T-helper 1 cell treated with Interleukin-12 subunit alpha and Interleukin-12 subunit beta and Interleukin-4 antibody, amounts not matched to agents 30 ng/mL and 1 ng/mL, for 36 hours (primary cell): ENCODE data around the gene GNAT2. TPM values are rescaled to one million over a fixed set of nuclear protein-coding genes. Genes with fewer than 3 reads are reported as not detected.

ENCODE experiments used
- intact Hi-C: fragments of 100-400 bp; cut with micrococcal nuclease; formaldehyde crosslinking; loops from one replicate; pipeline ENCODE4 v1.15.1; 2024
- total RNA-seq: library from RNA; stranded (reverse); gene quantifications from 2 replicates; pipeline ENCODE4 v1.2.3, GENCODE V29; 2022

GNAT2 gene
- total RNA-seq, 1 donor from 2014 or later = not detected

DNA sequence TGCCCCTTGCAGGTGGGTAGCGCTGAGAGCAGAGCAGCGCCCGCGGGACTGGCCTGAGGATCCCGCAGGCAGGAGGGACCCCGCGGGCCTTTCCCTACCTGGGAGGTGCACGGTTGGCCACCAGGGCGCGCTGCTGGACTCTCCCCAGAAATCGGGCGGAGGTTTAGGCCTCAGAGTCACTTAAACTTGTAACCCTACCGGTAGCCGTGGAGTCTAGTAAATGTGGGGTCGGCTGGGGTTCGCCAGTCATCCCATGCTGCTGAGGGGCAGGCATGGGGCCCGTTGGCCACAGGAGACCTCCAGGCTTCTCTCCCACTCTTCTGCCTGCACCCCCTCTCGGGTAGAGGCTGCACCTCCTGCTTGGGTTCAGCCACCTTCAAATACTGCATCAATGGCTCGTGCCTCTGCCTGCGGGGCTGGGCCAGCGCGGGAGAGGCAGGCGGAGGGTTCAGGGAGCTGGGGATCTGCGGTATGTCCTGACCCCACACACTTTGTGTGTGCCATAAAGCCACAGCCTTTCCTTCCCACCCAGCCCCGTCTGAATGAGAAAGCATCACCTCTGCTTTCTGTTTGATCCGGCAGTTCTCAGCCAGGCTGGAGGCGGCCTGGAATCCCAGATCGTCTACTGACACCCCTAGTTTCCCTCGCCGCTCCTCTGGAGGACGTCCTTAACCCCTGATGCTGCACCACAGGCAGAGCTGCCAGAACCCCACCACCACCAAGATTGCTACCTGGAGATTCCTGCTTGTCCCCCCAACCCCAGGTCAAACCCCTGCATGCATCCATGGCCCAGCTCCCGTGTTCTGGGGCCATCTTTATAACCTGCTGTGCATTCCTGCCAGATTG is 24.2 kb upstream of the GNAT2 start:
- intact Hi-C loops = loop anchor here (1.0 to 10.0 kb wide), 7 partner anchors 13 to 359 kb away; partner anchors contain the start of genes AHCYL1, CSF1, GSTM1 and GSTM4

- intact Hi-C loops = loop anchor here (1.0 to 10.0 kb wide), 7 partner anchors 14 to 358 kb away; partner anchors contain the start of genes AHCYL1, CSF1, GSTM1 and GSTM4
Observed at GRCh38 chr1:109642626-109643025, 23.2 kb upstream of the GNAT2 start.

- intact Hi-C loops = loop anchor here (2.0 to 10.0 kb wide), 3 partner anchors 45 to 357 kb away; partner anchors contain the start of genes CSF1, GSTM1 and PSRC1
Observed at GRCh38 chr1:109641861-109642260, 22.4 kb upstream of the GNAT2 start.

DNA sequence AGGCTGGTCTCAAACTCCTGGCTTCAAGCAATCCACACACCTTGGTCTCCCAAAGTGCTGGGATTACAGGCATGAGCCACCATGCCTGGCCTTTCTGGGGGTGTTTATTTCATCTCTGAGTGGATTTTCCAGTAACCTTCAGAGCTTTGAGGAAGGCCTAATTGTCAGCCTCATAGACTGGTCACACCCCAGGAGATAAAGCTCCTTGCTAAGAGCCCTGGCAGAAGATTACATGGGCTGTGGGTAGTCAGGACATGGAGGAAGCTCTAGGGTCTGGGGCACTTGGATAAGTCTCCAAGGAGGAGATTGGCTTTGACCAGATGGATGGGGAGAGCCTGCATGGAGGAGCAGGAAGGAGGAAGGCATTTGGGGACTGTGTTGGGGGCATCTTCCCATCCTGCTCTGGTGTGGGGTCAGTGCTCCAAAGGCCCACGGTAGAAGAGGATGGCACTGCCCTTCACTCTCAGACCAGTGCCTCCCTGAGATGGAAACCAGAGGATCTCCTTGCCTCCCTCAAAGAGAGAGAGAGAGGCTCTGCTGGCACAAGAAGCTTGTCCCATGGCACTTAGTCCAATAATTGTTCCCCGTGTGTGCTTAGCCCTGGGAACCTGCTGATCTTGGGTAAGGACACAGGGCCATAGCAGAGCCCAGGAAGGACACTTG is 21.8 kb upstream of the GNAT2 start:
- intact Hi-C loops = loop anchor here (10.0 kb wide), 2 partner anchors 274 to 356 kb away; partner anchors contain the start of genes CSF1 and PSRC1

DNA sequence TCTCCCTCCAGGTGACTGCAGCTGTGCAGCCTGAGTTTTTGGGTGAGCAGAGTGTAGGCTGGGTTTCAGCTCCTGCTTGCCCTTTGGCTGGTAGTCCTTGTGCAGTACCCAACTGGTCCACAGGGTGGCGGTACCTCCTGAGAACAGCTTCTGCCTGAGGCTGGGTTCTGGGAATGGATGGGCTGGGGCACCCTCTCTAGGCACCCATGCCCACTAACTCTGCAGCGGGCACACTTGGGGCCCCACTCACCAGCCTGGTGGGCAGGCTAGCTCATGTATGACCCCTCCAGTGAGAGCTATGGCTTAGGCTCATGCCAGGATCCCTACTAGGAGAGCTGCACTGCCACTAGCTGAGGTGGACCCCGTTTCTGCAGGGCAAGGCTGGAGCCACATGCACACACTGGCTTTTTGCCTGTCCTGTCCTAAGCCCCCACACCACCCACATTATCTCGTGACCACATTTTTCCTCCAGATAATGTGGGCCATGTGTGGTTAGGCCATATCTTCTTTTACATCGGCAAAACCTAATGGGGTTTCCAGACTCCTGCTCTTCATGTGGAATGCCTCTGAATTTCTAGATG is 21.0 kb upstream of the GNAT2 start:
- intact Hi-C loops = loop anchor here (1.0 to 10.0 kb wide), 6 partner anchors 21 to 371 kb away; partner anchors contain the start of genes AMPD2, CSF1, GNAT2 and GSTM2

GRCh38 chr1:109639841-109640184 is 20.4 kb upstream of the GNAT2 start:
- intact Hi-C loops = loop anchor here (1.0 to 10.0 kb wide), 6 partner anchors 21 to 371 kb away; partner anchors contain the start of genes AMPD2, CSF1, GNAT2 and GSTM2

DNA sequence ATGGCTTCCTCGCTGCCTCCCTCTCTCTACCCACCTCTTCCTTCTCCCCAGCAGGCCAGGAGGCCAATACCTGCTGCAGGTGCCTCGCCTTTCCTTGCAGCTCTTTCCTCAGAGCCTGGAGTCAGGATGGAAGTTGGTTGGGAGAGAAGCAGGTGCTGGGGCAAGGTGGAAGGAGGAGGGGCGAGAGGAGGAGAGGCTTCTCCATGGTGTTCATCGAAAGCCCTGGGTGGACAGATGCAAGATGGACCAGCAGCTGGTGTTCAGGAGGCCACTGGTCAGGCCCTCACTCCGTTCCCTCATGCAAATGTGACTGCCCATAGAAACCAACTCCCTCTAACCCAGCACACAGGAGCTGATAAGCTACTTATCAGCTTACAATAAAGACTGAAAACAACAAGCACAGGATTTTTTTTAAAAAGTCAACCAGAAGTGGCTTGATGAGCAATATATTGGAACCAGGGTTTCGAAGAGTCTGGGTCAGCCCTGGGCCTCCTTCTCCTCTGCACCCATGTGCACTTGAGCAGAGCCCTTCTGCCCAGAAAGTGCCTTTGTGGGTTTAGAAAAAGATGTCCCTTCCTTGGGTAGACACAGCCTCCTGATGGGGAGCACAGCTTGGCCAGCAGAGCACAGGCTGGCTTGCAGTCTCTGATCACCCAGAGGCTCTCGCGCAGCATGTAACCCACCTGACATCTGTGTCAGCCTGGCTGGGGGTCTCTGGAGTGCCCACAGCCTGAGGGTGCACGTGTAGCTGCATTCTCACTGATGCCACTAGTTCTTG is 19.8 kb upstream of the GNAT2 start:
- intact Hi-C loops = no loop called here

DNA sequence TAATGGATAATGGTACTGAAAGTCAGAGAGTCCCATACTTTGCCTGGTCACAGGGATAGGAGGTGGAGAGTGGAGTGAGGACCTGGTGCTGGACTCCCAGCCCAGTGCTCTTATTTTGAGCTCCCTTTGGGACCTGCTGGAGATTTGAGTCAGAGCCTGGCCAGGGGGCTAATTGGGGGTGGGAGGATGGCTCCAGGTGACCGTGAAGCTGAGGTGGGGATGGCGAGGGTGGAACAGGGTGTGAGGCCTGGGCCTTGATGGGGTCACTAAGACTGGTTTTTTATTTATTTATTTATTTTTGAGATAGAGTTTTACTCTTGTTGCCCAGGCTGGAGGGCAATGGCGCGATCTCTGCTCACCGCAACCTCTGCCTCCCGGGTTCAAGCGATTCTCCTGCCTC is 18.0 kb upstream of the GNAT2 start:
- intact Hi-C loops = no loop called here

GRCh38 chr1:109636201-109636952 is 17.0 kb upstream of the GNAT2 start:
- intact Hi-C loops = no loop called here

DNA sequence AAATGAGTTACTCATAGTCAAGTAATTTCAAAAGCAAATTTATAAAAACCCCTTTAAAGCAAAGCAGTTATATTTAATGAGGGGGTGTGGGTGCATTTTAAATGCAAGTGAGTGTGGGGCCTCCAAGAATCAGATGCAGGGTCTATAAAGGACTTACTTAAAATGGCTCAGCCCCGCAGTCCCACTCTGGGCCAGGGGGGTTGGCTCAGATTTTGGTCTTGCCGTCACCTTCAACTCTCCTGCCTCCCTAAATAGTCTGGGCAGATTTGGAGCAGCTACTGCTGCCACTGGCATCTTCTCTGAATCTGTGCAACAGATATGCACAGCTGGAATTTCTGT is 16.4 kb upstream of the GNAT2 start:
- intact Hi-C loops = no loop called here

- intact Hi-C loops = no loop called here
Observed at GRCh38 chr1:109634771-109635750, 15.6 kb upstream of the GNAT2 start.

GRCh38 chr1:109634292-109634691 is 14.9 kb upstream of the GNAT2 start:
- intact Hi-C loops = no loop called here

DNA sequence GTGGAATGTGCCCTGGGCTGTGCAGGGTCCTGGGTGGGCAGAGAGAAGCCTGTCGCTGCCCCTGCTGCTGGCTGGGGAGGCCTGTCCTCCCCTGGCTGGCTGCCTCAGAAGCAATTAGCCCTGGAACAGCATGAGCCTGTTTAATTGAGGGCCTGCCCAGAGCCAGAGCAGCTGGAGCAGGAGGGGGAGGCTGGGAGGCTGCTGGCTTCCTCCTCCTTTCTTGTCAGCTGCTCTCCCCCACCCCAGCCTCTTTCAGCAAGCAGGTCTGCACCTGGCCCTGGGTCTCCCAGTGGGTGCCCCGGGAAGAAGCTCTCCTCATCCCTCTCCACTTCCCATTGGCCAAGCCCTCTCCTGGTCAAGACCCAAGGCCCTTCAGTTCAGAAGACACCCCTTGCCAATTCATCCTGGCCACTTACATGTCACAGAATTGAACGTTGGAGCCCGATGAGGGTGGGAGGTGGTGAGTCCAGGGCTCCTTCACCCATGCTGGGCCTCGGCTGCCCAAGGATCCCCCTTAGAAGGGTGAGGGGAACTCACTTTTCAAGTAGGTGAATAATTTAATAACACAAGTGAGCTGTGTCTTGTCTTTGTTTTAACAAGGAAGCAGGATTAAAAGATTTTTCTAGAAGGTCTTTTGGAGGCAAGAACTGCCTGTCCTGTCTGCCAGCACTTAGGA is 13.4 kb upstream of the GNAT2 start:
- intact Hi-C loops = no loop called here

DNA sequence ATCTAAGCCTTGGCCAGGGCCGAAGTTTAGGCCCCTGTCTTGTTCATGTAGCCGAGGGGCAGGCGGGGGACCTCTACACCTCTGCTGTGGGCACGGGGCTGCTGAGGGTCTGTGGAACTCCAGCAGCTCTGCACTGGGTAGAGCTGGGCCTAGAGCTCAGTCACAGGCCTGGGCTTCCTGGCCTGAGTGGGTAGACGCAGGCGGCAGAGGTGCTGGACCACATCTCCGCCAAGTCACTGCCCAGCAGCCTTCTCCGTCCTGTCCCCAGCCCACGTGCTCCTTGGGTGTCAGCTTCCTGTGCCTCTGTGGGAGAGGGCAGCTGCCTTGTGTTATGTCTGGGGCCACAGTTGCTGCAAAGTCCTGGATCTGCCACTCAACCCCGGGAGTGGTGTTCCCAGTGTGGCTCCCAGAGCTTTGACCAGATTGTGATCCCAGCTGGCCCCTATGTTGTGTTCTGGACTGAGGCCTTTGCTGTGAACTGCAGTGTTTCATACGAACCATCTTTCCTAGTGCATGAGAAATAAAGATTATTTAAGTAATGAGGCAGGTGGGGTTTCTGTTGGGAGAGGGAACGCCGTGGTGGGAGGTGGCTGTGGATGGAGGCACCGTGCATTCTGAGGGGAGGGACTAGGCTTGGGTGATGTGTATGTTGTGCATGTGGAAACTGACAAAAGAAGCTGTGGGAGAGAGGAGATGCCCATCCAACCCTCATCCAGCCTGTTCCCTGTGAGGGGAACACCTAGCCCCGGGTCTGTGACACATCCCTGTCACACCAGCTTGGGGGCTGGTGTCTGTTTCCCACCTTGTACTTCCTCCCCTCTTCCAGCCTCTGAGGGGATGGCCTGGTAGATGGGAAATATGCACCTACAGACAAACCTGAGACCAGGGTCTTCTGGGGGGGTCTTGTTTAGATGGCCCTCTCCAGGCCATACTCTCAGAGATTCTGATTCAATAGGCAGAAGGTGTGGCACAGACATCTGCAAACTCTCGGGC is 12.4 kb upstream of the GNAT2 start:
- intact Hi-C loops = no loop called here

DNA sequence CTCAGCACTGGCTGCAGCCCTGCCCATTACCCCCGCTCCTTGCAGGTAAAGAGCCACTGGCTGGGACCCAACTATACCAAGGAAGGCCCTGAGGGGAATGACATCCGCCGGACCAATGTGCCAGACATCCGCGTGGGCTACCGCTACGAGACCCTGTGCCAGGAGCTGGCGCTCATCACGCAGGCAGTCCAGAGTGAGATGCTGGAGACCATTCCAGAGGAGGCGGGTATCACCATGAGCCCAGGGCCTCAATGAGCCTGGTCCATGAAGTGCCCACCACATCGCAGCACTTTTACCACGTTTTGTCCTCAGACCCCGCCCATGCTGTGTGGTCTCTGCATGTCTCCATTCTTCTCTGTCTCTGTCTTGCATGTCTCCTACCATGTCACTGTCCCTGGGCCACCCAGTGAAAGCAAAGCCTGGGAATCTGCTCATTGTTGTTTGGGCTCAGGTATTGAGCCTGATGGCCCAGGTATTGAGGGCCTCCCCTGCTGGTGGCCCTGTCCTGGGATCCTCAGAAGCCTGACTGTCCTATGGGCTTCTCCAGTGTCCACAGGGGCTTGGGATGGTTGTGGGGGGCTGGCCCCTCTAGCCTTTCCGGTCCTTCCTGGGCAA is 11.6 kb upstream of the GNAT2 start:
- intact Hi-C loops = no loop called here

GRCh38 chr1:109630081-109630897 is 10.9 kb upstream of the GNAT2 start:
- intact Hi-C loops = no loop called here
